K562 (cell line): ENCODE data around the gene LZTS3. TPM values are rescaled to one million over a fixed set of nuclear protein-coding genes. Genes with fewer than 3 reads are reported as not detected.

Source experiments
- BCOR ChIP-seq: fragments of 450-650 bp; IDR thresholded peaks from 2 replicates; pipeline ENCODE4 v1.6.1; 2016
- CHD1 ChIP-seq: fragments of 200-600 bp; sonication (generic); IDR thresholded peaks from one replicate; pipeline ENCODE4 v1.6.1; 2012; ENCODE audit warnings: mild to moderate bottlenecking, moderate library complexity, low read length, inconsistent platforms
- CREM ChIP-seq: IDR thresholded peaks from 2 replicates; pipeline ENCODE4 v1.6.1; 2014; ENCODE audit warnings: antibody characterized with exemption, low read depth
- MEIS2 ChIP-seq: fragments of 450-650 bp; IDR thresholded peaks from 2 replicates; pipeline ENCODE4 v1.6.1; 2014; ENCODE audit warnings: mild to moderate bottlenecking; ENCODE audit not compliant: partially characterized antibody
- NFIC ChIP-seq: fragments of 450-650 bp; IDR thresholded peaks from 2 replicates; pipeline ENCODE4 v1.6.1; 2017; ENCODE audit warnings: mild to moderate bottlenecking, inconsistent platforms
- NFRKB ChIP-seq: fragments of 450-650 bp; IDR thresholded peaks from 2 replicates; pipeline ENCODE4 v1.6.1; 2016; ENCODE audit warnings: low read depth
- OTX1 ChIP-seq: fragments of 450-650 bp; formaldehyde crosslinking; IDR thresholded peaks from 2 replicates; pipeline ENCODE4 v1.4.0; 2022; ENCODE audit warnings: mild to moderate bottlenecking
- PHF20 ChIP-seq: fragments of 450-650 bp; IDR thresholded peaks from 2 replicates; pipeline ENCODE4 v1.6.1; 2018; ENCODE audit not compliant: partially characterized antibody
- TARDBP ChIP-seq: fragments of 450-650 bp; IDR thresholded peaks from 2 replicates; pipeline ENCODE4 v1.6.1; 2016
- XRCC3 ChIP-seq: fragments of 450-650 bp; IDR thresholded peaks from 2 replicates; pipeline ENCODE4 v1.6.1; 2017; ENCODE audit warnings: mild to moderate bottlenecking, moderate library complexity
- ZNF184 ChIP-seq: sonication (generic); formaldehyde crosslinking; IDR thresholded peaks from 2 replicates; pipeline ENCODE4 v1.5.0; 2020; ENCODE audit warnings: missing genetic modification reagents
- ZNF311 ChIP-seq: fragments of 250-450 bp; sonication (Bioruptor Pico); IDR thresholded peaks from 2 replicates; pipeline ENCODE4 v1.4.0; 2020; ENCODE audit warnings: mild to moderate bottlenecking, moderate library complexity
- polyA plus RNA-seq, 8 experiments: library from polyadenylated mRNA; depleted of rRNA in 4 of 8; stranded (reverse) in 5 of 8; unstranded in 3 of 8; fragments of >200 nt; fragmentation: Nextera tagmentation in 2 of 8; fragmentation: Illumina TruSeq in 1 of 8; extraction: Ambion mirVana in 2 of 8; extraction: Trizol in 1 of 8; gene quantifications; 2 replicates each; pipeline versions ENCODE4 v1.2.1 to v1.2.3, GENCODE V29; 2011 to 2014; ENCODE audit warnings: inconsistent platforms in 1 of 8, missing spikeins in 1 of 8
- total RNA-seq, 7 experiments: library from RNA; depleted of rRNA in 6 of 7; stranded (reverse); fragments of >200 nt in 6 of 7; fragmentation: Illumina TruSeq in 2 of 7; extraction: Trizol in 2 of 7; gene quantifications; 2 replicates each; pipeline versions ENCODE4 v1.2.1 to v1.2.3, GENCODE V29; 2011 to 2021; ENCODE audit warnings: low replicate concordance in 1 of 7
- TF ChIP-seq, protein P1 (sequence below): sonication (generic); formaldehyde crosslinking; IDR thresholded peaks from 2 replicates; pipeline ENCODE4 v1.8.1; 2023; ENCODE audit warnings: mild to moderate bottlenecking, missing genetic modification reagents, moderate library complexity
- TF ChIP-seq, protein P2 (sequence below), 2 experiments: fragments of 450-650 bp; IDR thresholded peaks; 2 replicates each; pipeline ENCODE4 v1.6.1; 2016; ENCODE audit warnings: mild to moderate bottlenecking in 2 of 2, borderline replicate concordance in 1 of 2, low read depth in 1 of 2, moderate library complexity in 1 of 2
- TF ChIP-seq, protein P3 (sequence below): fragments of 450-650 bp; IDR thresholded peaks from 2 replicates; pipeline ENCODE4 v1.6.1; 2016; ENCODE audit warnings: antibody characterized with exemption
- TF ChIP-seq, protein P4 (sequence below): IDR thresholded peaks from 2 replicates; pipeline ENCODE4 v1.6.1; 2011; ENCODE audit warnings: borderline replicate concordance, low read depth, mild to moderate bottlenecking, moderate library complexity, low read length; ENCODE audit not compliant: insufficient read depth, poor library complexity, severe bottlenecking

The LZTS3 gene
- total and polyA plus RNA-seq, 9 of the 15 experiments (the other 6 are each of a cell fraction or from before 2014, with no cell fraction given): 0.07 to 2.9 (median 2.0) TPM

DNA sequence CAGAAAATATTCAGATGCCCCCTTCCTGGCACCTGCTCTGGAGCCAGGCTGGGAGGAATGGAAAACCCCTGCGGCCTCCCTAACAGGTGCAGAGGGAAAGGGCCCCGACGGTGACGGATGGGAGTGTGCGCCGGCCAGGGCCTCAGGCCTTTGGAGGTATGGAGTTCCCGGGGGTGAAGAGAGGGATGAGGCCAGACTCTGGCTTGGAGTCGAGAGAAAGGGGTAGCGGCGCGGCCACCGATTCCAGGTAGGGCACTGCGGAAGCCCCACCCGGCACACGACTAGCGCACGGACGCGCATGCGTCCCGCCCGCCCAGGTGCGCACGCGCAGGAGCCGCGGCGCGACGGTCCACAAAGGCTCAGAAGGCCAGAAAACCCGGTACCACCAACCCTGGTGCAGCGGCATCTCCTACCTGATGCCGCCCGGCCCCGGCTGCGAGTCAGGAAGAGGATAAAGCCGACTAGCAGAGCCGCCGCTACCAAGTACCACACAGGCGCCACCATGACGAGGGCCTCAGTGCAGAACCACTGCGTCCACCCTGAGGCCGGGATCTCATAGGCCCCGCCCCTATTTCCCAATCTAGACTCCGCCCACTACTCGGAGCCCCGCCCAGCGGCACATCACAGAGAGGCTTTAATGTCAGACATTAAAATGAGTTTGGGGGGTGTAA lies 30.9 kb upstream of the LZTS3 start, which contains the start of gene DDRGK1 (continued):
- TF ChIP-seq MEIS2: peak; percentile 97
- TF ChIP-seq, protein P1, sequence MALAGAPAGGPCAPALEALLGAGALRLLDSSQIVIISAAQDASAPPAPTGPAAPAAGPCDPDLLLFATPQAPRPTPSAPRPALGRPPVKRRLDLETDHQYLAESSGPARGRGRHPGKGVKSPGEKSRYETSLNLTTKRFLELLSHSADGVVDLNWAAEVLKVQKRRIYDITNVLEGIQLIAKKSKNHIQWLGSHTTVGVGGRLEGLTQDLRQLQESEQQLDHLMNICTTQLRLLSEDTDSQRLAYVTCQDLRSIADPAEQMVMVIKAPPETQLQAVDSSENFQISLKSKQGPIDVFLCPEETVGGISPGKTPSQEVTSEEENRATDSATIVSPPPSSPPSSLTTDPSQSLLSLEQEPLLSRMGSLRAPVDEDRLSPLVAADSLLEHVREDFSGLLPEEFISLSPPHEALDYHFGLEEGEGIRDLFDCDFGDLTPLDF (CRISPR knock-in tag): 0 out of 2 replicates have a peak, but pooled peaks have one; percentile 40
- peak; percentile 55 for TF ChIP-seq CREM
- TF ChIP-seq ZNF311: no peak
- TF ChIP-seq OTX1 (CRISPR knock-in tag): no peak
- TF ChIP-seq TARDBP: no peak
- TF ChIP-seq ZNF184 (CRISPR knock-in tag): no peak
- TF ChIP-seq NFIC: peak; percentile 12; the same call in 1 of the 2 replicates
- TF ChIP-seq, protein P2, sequence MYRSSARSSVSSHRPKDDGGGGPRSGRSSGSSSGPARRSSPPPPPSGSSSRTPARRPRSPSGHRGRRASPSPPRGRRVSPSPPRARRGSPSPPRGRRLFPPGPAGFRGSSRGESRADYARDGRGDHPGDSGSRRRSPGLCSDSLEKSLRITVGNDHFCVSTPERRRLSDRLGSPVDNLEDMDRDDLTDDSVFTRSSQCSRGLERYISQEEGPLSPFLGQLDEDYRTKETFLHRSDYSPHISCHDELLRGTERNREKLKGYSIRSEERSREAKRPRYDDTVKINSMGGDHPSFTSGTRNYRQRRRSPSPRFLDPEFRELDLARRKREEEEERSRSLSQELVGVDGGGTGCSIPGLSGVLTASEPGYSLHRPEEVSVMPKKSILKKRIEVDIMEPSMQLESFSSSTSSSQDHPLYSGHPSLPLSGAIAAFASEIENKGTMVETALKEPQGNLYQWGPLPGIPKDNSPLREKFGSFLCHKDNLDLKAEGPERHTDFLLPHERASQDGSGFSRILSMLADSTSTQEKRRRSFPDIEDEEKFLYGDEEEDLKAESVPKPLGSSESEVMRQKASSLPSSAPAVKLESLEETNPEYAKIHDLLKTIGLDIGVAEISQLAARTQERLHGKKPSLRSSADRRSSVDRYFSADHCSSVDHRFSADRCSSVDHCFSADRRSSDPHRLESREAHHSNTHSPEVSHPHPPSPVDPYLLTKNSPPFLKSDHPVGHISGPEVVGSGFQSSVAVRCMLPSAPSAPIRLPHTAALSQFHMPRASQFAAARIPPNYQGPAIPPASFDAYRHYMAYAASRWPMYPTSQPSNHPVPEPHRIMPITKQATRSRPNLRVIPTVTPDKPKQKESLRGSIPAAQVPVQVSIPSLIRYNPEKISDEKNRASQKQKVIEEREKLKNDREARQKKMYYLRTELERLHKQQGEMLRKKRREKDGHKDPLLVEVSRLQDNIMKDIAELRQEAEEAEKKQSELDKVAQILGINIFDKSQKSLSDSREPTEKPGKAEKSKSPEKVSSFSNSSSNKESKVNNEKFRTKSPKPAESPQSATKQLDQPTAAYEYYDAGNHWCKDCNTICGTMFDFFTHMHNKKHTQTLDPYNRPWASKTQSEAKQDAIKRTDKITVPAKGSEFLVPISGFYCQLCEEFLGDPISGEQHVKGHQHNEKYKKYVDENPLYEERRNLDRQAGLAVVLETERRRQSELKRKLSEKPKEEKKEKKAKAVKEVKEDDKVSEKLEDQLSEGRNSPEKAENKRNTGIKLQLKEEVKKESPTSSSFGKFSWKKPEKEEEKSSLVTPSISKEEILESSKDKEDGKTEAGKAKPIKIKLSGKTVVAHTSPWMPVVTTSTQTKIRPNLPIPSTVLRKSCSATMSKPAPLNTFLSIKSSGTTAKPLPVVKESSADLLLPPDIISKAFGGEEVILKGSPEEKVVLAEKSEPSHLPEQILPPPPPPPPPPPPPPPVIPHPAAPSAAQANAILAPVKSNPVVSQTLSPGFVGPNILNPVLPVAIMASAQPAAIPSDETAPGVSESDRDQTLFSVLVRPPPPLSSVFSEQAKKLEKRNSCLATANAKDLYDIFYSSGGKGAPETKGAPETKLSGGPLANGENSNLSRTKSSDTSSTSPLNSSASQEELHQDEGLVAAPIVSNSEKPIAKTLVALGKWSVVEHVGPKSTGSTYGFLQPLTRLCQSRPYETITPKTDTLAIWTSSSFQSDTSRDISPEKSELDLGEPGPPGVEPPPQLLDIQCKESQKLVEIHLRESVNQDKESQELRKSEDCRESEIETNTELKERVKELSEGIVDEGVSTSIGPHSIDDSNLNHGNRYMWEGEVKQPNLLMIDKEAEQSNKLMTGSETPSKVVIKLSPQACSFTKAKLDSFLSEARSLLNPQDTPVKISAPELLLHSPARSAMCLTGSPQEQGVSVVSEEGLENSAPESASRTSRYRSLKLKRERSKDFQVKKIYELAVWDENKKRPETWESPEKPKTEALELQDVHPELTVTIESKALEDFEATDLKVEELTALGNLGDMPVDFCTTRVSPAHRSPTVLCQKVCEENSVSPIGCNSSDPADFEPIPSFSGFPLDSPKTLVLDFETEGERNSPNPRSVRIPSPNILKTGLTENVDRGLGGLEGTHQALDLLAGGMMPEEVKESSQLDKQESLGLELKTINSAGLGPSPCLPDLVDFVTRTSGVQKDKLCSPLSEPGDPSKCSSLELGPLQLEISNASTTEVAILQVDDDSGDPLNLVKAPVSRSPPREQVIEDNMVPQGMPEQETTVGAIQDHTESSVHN (IDR thresholded peaks at IDR 0.05; ENCODE audit: borderline replicate concordance in 1 of 2, low read depth in 1 of 2): no peak
- no peak for TF ChIP-seq BCOR
- peak; percentile 50 for TF ChIP-seq PHF20
- no peak for TF ChIP-seq NFRKB
- no peak for TF ChIP-seq XRCC3
- TF ChIP-seq, protein P3, sequence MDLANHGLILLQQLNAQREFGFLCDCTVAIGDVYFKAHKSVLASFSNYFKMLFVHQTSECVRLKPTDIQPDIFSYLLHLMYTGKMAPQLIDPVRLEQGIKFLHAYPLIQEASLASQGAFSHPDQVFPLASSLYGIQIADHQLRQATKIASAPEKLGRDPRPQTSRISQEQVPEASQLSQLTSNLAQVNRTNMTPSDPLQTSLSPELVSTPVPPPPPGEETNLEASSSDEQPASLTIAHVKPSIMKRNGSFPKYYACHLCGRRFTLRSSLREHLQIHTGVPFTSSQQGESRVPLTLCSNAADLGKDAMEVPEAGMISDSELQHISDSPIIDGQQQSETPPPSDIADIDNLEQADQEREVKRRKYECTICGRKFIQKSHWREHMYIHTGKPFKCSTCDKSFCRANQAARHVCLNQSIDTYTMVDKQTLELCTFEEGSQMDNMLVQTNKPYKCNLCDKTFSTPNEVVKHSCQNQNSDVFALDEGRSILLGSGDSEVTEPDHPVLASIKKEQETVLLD: peak; percentile 97
- TF ChIP-seq CHD1: peak; percentile 49
- TF ChIP-seq, protein P4, sequence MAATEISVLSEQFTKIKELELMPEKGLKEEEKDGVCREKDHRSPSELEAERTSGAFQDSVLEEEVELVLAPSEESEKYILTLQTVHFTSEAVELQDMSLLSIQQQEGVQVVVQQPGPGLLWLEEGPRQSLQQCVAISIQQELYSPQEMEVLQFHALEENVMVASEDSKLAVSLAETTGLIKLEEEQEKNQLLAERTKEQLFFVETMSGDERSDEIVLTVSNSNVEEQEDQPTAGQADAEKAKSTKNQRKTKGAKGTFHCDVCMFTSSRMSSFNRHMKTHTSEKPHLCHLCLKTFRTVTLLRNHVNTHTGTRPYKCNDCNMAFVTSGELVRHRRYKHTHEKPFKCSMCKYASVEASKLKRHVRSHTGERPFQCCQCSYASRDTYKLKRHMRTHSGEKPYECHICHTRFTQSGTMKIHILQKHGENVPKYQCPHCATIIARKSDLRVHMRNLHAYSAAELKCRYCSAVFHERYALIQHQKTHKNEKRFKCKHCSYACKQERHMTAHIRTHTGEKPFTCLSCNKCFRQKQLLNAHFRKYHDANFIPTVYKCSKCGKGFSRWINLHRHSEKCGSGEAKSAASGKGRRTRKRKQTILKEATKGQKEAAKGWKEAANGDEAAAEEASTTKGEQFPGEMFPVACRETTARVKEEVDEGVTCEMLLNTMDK: no peak
